Chondrocyte (in vitro differentiated cells): ENCODE results near the gene DSCAM. TPM values are rescaled to one million over a fixed set of nuclear protein-coding genes. Genes with fewer than 3 reads are reported as not detected.

Source experiments
- DNase-seq: peaks from one replicate; pipeline ENCODE4 v3.0.0; 2021; ENCODE audit warnings: mixed read lengths, low spot score
- H3K27ac Mint-ChIP-seq: one replicate; pipeline ENCODE4 v1.8.0; 2021; ENCODE audit warnings: mild to moderate bottlenecking, moderate library complexity, mixed read lengths; ENCODE audit not compliant: unreplicated experiment
- H3K27me3 Mint-ChIP-seq: 2 replicates; pipeline ENCODE4 v1.8.0; 2021; ENCODE audit warnings: low read depth, mixed read lengths
- H3K36me3 Mint-ChIP-seq: 2 replicates; pipeline ENCODE4 v1.8.0; 2021; ENCODE audit warnings: low read depth, mixed read lengths
- H3K4me1 Mint-ChIP-seq: 2 replicates; pipeline ENCODE4 v1.8.0; 2021; ENCODE audit warnings: low read depth, mild to moderate bottlenecking, mixed read lengths
- H3K4me3 Mint-ChIP-seq: one replicate; pipeline ENCODE4 v1.8.0; 2021; ENCODE audit warnings: mild to moderate bottlenecking, moderate library complexity, mixed read lengths; ENCODE audit not compliant: unreplicated experiment
- H3K9me3 Mint-ChIP-seq: 2 replicates; pipeline ENCODE4 v1.8.0; 2021; ENCODE audit warnings: low read depth, mixed read lengths
- CTCF ChIP-seq: fragments of 200-600 bp; sonication (generic); IDR thresholded peaks from 2 replicates; pipeline ENCODE4 v1.5.0; 2021; ENCODE audit warnings: antibody characterized with exemption, mild to moderate bottlenecking, moderate library complexity
- microRNA-seq: library from miRNA; unstranded; fragments of <30 nt; microRNA quantifications from one replicate; pipeline ENCODE4 v1.2.0, GENCODE V29; 2020; ENCODE audit warnings: borderline number of aligned reads
- total RNA-seq: library from RNA; stranded (reverse); gene quantifications from 3 replicates; pipeline ENCODE4 v1.2.1, GENCODE V29; 2021

DSCAM gene
- total RNA-seq, 1 donor from 2014 or later: not detected

DNA sequence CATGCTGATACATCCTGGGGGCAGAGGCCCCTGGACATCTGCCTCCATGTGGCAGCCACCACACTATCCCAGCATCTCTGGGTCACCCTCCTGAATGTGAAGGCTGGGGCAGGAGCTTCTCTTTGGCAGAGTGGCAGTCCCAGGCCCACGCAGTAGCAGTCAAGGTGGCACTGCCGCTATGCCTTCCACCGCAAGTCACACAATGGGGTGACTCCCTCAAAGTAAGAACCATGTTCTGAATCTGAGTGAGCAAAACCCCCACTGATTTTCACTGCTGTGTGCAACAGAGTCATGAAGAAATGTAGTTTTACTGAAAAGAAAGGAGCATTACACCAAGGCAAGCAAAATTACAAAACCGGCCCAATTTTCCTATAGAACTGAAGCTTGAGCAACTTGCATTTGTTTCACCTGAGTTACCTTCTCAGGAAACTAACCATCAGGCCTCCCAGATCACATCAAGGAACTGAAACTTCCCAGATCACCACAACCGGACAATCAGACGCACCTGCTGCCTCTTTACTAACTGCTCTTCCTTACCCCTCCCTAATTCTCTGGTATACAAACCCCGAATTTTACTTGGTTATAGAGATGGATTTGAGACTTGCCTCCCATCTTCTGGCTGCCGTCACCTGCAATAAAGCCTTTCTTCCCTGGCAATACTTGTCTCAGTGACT, 877.1 kb downstream of the DSCAM start:
- peaks cover 21% of the 10 kb centered on the region for H3K9me3 Mint-ChIP-seq
- no peak overlapping the region for H3K27ac Mint-ChIP-seq
- DNase-seq: no peak
- H3K36me3 Mint-ChIP-seq: no peaks in the 10 kb centered on the region
- no peaks in the 10 kb centered on the region for H3K4me1 Mint-ChIP-seq
- no peak for TF ChIP-seq CTCF
- no peak overlapping the region for H3K4me3 Mint-ChIP-seq
- H3K27me3 Mint-ChIP-seq: no peaks in the 10 kb centered on the region

DNA sequence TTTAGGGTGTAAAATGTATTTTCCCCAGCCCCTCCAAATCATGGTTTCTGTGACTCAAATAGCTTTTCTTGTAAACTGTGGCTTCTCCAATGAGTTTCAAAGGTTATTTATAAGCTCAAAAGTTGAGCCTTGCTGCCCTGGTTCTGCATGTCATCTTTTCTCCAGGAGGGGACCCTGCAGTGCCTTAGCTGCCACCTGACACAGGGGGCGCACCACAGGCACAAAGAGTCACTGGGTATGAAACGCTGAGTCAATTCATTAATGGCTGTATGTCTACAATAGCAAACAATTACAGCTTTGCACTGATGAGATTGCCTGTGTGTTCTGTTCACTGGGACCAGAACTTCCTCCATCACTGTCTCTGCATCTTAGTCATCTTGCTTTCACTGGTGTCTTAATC, 878.9 kb downstream of the DSCAM start:
- DNase-seq: no peak
- H3K4me1 Mint-ChIP-seq: no peaks in the 10 kb centered on the region
- H3K36me3 Mint-ChIP-seq: no peaks in the 10 kb centered on the region
- peaks cover 28% of the 10 kb centered on the region for H3K9me3 Mint-ChIP-seq
- H3K27ac Mint-ChIP-seq: no peak overlapping the region
- no peaks in the 10 kb centered on the region for H3K27me3 Mint-ChIP-seq
- TF ChIP-seq CTCF: no peak
- no peak overlapping the region for H3K4me3 Mint-ChIP-seq

- TF ChIP-seq CTCF: no peak
- Mint-ChIP-seq H3K27me3 (no peaks in the 10 kb centered on the region), H3K4me3 (no peak overlapping the region), H3K36me3 (no peaks in the 10 kb centered on the region), H3K27ac (no peak overlapping the region), H3K9me3 (peaks cover 34% of the 10 kb centered on the region), H3K4me1 (no peaks in the 10 kb centered on the region)
- no peak for DNase-seq
Observed at GRCh38 chr21:39966786-39967185, 880.2 kb downstream of the DSCAM start.

GRCh38 chr21:39965026-39965425, 881.9 kb downstream of the DSCAM start:
- TF ChIP-seq CTCF: no peak
- no peak overlapping the region for H3K4me3 Mint-ChIP-seq
- no peaks in the 10 kb centered on the region for H3K36me3 Mint-ChIP-seq
- no peaks in the 10 kb centered on the region for H3K4me1 Mint-ChIP-seq
- H3K27ac Mint-ChIP-seq: no peak overlapping the region
- no peaks in the 10 kb centered on the region for H3K27me3 Mint-ChIP-seq
- peaks cover 46% of the 10 kb centered on the region for H3K9me3 Mint-ChIP-seq
- no peak for DNase-seq

DNA sequence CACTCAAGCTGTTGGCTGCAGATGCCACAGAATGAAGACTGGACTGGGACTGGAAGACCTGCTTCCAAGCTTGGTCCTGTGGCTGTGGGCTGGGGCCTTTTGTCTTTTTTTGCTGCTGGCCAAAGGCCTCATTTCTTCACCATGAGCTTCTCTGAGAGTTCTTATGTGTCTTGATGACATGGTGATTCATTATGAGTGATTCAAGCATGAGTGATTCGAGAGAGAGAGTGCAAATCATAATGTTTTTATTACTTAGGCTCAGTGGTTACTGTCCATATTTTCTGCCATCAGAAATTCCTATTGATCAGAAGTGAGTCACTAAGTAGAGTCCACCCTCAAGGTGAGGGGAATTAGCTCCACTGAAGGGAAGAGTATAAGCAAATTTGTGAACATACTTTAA, 885.7 kb downstream of the DSCAM start:
- no peak for DNase-seq
- no peak for TF ChIP-seq CTCF
- no peaks in the 10 kb centered on the region for H3K4me1 Mint-ChIP-seq
- H3K4me3 Mint-ChIP-seq: no peak overlapping the region
- H3K36me3 Mint-ChIP-seq: no peaks in the 10 kb centered on the region
- no peaks in the 10 kb centered on the region for H3K27me3 Mint-ChIP-seq
- H3K27ac Mint-ChIP-seq: no peak overlapping the region
- H3K9me3 Mint-ChIP-seq: peaks cover 44% of the 10 kb centered on the region

Small RNAs within 50 kb of the gene (microRNA-seq; reads per million reads assigned to microRNA genes)
- not detected for gene MIR4760
